GM21717 (cell line): ENCODE data around the gene MLIP.

Experiments used
- ATAC-seq: cut with Tn5 transposase; IDR thresholded peaks from one replicate; pipeline ENCODE4 v1.9.1; 2021; ENCODE audit warnings: mild to moderate bottlenecking, moderate library complexity; ENCODE audit not compliant: unreplicated experiment

The MLIP gene

GRCh38 chr6:54273214-54273820 is 162.1 kb downstream of the MLIP start:
- no peak for ATAC-seq

- no peak for ATAC-seq
Observed at GRCh38 chr6:54274383-54274782, 163.1 kb downstream of the MLIP start.

GRCh38 chr6:54282186-54282585 is 170.9 kb downstream of the MLIP start:
- no peak for ATAC-seq

GRCh38 chr6:54284161-54284860 is 173.1 kb downstream of the MLIP start:
- ATAC-seq, result no peak

- ATAC-seq, result no peak
Observed at GRCh38 chr6:54285595-54285994, 174.4 kb downstream of the MLIP start.

GRCh38 chr6:54286141-54286540 is 174.9 kb downstream of the MLIP start:
- ATAC-seq, result no peak

- ATAC-seq, result no peak
Observed at GRCh38 chr6:54288474-54288873, 177.2 kb downstream of the MLIP start.

GRCh38 chr6:54289426-54289825 is 178.2 kb downstream of the MLIP start:
- no peak for ATAC-seq

- peak; percentile 81 for ATAC-seq
Observed at GRCh38 chr6:54291146-54291545, 179.9 kb downstream of the MLIP start.

- ATAC-seq, result peak; percentile 71
Observed at GRCh38 chr6:54291738-54292137, 180.5 kb downstream of the MLIP start.

GRCh38 chr6:54294965-54295532 is 183.8 kb downstream of the MLIP start:
- no peak for ATAC-seq

GRCh38 chr6:54299542-54300269 is 188.5 kb downstream of the MLIP start:
- ATAC-seq, result no peak

GRCh38 chr6:54301770-54302169 is 190.5 kb downstream of the MLIP start:
- no peak for ATAC-seq

GRCh38 chr6:54307439-54307910 is 196.2 kb downstream of the MLIP start:
- peak; percentile 49 for ATAC-seq

- ATAC-seq, result no peak
Observed at GRCh38 chr6:54308289-54308985, 197.2 kb downstream of the MLIP start, which contains the start of gene TINAG. TSS of gene TINAG (plus strand) at chr6:54308441. CDS start at chr6:54308551, 110 bp downstream.

GRCh38 chr6:54308986-54309315 is 197.7 kb downstream of the MLIP start:
- no peak for ATAC-seq

- no peak for ATAC-seq
Observed at GRCh38 chr6:54310377-54311152, 199.3 kb downstream of the MLIP start.

- no peak for ATAC-seq
Observed at GRCh38 chr6:54315656-54316055, 204.4 kb downstream of the MLIP start.
